Measurements from ENCODE around the gene LITAF.
"Not testable (repeated sequence)": the region's sequence is repeated elsewhere in the genome, so short reads cannot be mapped to it uniquely, and the experiment has no call there.

The LITAF gene

GRCh38 chr16:11620243-11621003 is 33.7 kb upstream of the LITAF start:
- no peak for FAIRE-seq

- FAIRE-seq = no peak
Observed at GRCh38 chr16:11619327-11619851, 32.7 kb upstream of the LITAF start.

GRCh38 chr16:11618107-11618717 is 31.5 kb upstream of the LITAF start:
- no peak for FAIRE-seq

- FAIRE-seq = no peak
Observed at GRCh38 chr16:11615748-11616447, 29.2 kb upstream of the LITAF start.

- FAIRE-seq = no peak
Observed at GRCh38 chr16:11614587-11615175, 28.0 kb upstream of the LITAF start.

- no peak for FAIRE-seq
Observed at GRCh38 chr16:11613381-11614303, 26.9 kb upstream of the LITAF start.

GRCh38 chr16:11612665-11613025 is 25.9 kb upstream of the LITAF start:
- FAIRE-seq = no peak

- FAIRE-seq = no peak
Observed at GRCh38 chr16:11611871-11612664, 25.3 kb upstream of the LITAF start.

GRCh38 chr16:11610580-11610979 is 23.9 kb upstream of the LITAF start:
- FAIRE-seq = no peak

GRCh38 chr16:11610121-11610505 is 23.4 kb upstream of the LITAF start:
- FAIRE-seq = no peak

- FAIRE-seq = no peak
Observed at GRCh38 chr16:11609474-11610120, 22.9 kb upstream of the LITAF start.

- FAIRE-seq = no peak
Observed at GRCh38 chr16:11605891-11606290, 19.2 kb upstream of the LITAF start.

GRCh38 chr16:11605564-11605886 is 18.8 kb upstream of the LITAF start:
- no peak for FAIRE-seq

GRCh38 chr16:11604783-11605563 is 18.3 kb upstream of the LITAF start:
- FAIRE-seq = no peak

- FAIRE-seq = not testable (repeated sequence)
Observed at GRCh38 chr16:11604296-11604695, 17.6 kb upstream of the LITAF start.

GRCh38 chr16:11603331-11603750 is 16.6 kb upstream of the LITAF start:
- FAIRE-seq = no peak

- FAIRE-seq = no peak
Observed at GRCh38 chr16:11602321-11602720, 15.6 kb upstream of the LITAF start.

GRCh38 chr16:11601911-11602310 is 15.2 kb upstream of the LITAF start:
- FAIRE-seq = no peak

GRCh38 chr16:11601425-11601824 is 14.7 kb upstream of the LITAF start:
- no peak for FAIRE-seq

GRCh38 chr16:11599579-11599978 is 12.9 kb upstream of the LITAF start:
- no peak for FAIRE-seq

Data from TTC549 (cell line).